ENCODE results near the gene REEP6. TPM values are rescaled to one million over a fixed set of nuclear protein-coding genes. Genes with fewer than 3 reads are reported as not detected.

The REEP6 gene
- total and polyA plus RNA-seq, 2 of the 8 experiments (the other 6 are each of a cell fraction or from before 2014, with no cell fraction given), result 12.6 to 20.7 TPM

DNA sequence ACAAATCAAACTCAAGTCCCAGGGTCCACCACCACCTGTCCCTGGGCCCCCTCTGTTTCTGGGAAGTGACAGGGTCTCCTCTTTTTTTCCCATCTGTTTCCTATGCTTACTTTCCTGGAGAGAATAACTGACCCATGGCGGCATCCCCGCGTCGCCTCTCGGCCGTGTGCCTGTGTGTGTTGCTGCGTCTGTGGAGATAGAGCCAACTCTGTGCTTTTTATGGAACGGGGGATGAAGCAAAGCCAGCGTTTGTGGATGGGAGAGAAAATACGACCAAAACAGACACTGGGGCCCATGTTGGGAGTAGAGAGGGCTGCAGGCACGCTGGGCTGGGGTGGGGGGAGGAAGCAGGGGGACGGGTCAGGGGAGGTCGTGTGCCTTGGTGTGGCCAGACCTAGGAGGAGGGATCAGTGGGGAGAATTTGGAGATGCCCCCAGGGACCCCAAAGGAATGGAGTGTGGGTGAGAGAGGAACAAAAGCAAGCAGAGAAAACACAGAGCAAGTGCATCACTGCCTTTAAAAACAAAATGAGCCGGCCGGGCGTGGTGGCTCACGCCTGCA lies 49.5 kb downstream of the REEP6 start (continued):
- TF ChIP-seq CEBPB (IDR thresholded peaks at IDR 0.05; ENCODE audit: low read depth, low read length) (no peak), SP1 (IDR thresholded peaks at IDR 0.05; ENCODE audit: low read depth, low read length) (no peak), BRCA1 (IDR thresholded peaks at IDR 0.05; ENCODE audit: low read depth, low read length) (no peak), CHD2 (IDR thresholded peaks at IDR 0.05; ENCODE audit: low read length) (no peak)

Other genes with a start within 250 kb of the REEP6 start
- gene ATP5F1D, start 249.4 kb upstream of the REEP6 start, total RNA-seq (2021; fragmentation: NEBNext Ultra II Directional; extraction: Animal tissue kit (Norgen Biotek cat#: 25700)), result 174 and 182 TPM in 2 replicates
- gene ATP5F1D, start 249.4 kb upstream of the REEP6 start, polyA plus RNA-seq (2011; rRNA removed), result 249 and 338 TPM in 2 replicates
- 159 and 166 TPM in 2 replicates for gene MIDN, start 242.6 kb upstream of the REEP6 start, total RNA-seq (2021; fragmentation: NEBNext Ultra II Directional; extraction: Animal tissue kit (Norgen Biotek cat#: 25700))
- gene MIDN, start 242.6 kb upstream of the REEP6 start, polyA plus RNA-seq (2011; rRNA removed), result 39.8 and 86.0 TPM in 2 replicates
- 175 TPM in 2 replicates for gene CIRBP, start 221.8 kb upstream of the REEP6 start, total RNA-seq (2021; fragmentation: NEBNext Ultra II Directional; extraction: Animal tissue kit (Norgen Biotek cat#: 25700))
- gene CIRBP, start 221.8 kb upstream of the REEP6 start, polyA plus RNA-seq (2011; rRNA removed), result 199 and 331 TPM in 2 replicates
- gene FAM174C, start 215.7 kb upstream of the REEP6 start, total RNA-seq (2021; fragmentation: NEBNext Ultra II Directional; extraction: Animal tissue kit (Norgen Biotek cat#: 25700)), result 44.5 and 54.6 TPM in 2 replicates
- 125 and 159 TPM in 2 replicates for gene FAM174C, start 215.7 kb upstream of the REEP6 start, polyA plus RNA-seq (2011; rRNA removed)
- 7.0 and 10.3 TPM in 2 replicates for gene EFNA2, start 205.3 kb upstream of the REEP6 start, total RNA-seq (2021; fragmentation: NEBNext Ultra II Directional; extraction: Animal tissue kit (Norgen Biotek cat#: 25700))
- 4.0 and 10.1 TPM in 2 replicates for gene EFNA2, start 205.3 kb upstream of the REEP6 start, polyA plus RNA-seq (2011; rRNA removed)
- gene NDUFS7, start 107.3 kb upstream of the REEP6 start, total RNA-seq (2021; fragmentation: NEBNext Ultra II Directional; extraction: Animal tissue kit (Norgen Biotek cat#: 25700)), result 78.1 and 92.7 TPM in 2 replicates
- gene NDUFS7, start 107.3 kb upstream of the REEP6 start, polyA plus RNA-seq (2011; rRNA removed), result 309 and 372 TPM in 2 replicates
- gene GAMT, start 89.6 kb upstream of the REEP6 start, total RNA-seq (2021; fragmentation: NEBNext Ultra II Directional; extraction: Animal tissue kit (Norgen Biotek cat#: 25700)), result 17.2 TPM in 2 replicates
- 35.6 and 45.3 TPM in 2 replicates for gene GAMT, start 89.6 kb upstream of the REEP6 start, polyA plus RNA-seq (2011; rRNA removed)
- gene DAZAP1, start 83.6 kb upstream of the REEP6 start, total RNA-seq (2021; fragmentation: NEBNext Ultra II Directional; extraction: Animal tissue kit (Norgen Biotek cat#: 25700)), result 341 and 343 TPM in 2 replicates
- gene DAZAP1, start 83.6 kb upstream of the REEP6 start, polyA plus RNA-seq (2011; rRNA removed), result 79.6 and 139 TPM in 2 replicates
- gene RPS15, start 52.8 kb upstream of the REEP6 start, total RNA-seq (2021; fragmentation: NEBNext Ultra II Directional; extraction: Animal tissue kit (Norgen Biotek cat#: 25700)), result 1,562 and 1,589 TPM in 2 replicates
- 3,890 and 4,770 TPM in 2 replicates for gene RPS15, start 52.8 kb upstream of the REEP6 start, polyA plus RNA-seq (2011; rRNA removed)
- 3.7 and 4.1 TPM in 2 replicates for gene APC2, start 41.1 kb upstream of the REEP6 start, total RNA-seq (2021; fragmentation: NEBNext Ultra II Directional; extraction: Animal tissue kit (Norgen Biotek cat#: 25700))
- gene APC2, start 41.1 kb upstream of the REEP6 start, polyA plus RNA-seq (2011; rRNA removed), result 1.3 and 3.3 TPM in 2 replicates
- gene C19orf25, start 12.0 kb upstream of the REEP6 start, total RNA-seq (2021; fragmentation: NEBNext Ultra II Directional; extraction: Animal tissue kit (Norgen Biotek cat#: 25700)), result 41.3 and 41.4 TPM in 2 replicates
- 67.4 and 92.2 TPM in 2 replicates for gene C19orf25, start 12.0 kb upstream of the REEP6 start, polyA plus RNA-seq (2011; rRNA removed)
- 9.7 and 9.8 TPM in 2 replicates for gene PCSK4, start 831 bp upstream of the REEP6 start, total RNA-seq (2021; fragmentation: NEBNext Ultra II Directional; extraction: Animal tissue kit (Norgen Biotek cat#: 25700))
- 10.7 and 18.3 TPM in 2 replicates for gene PCSK4, start 831 bp upstream of the REEP6 start, polyA plus RNA-seq (2011; rRNA removed)
- 0.99 and 1.4 TPM in 2 replicates for gene ADAMTSL5, start 21.8 kb downstream of the REEP6 start, total RNA-seq (2021; fragmentation: NEBNext Ultra II Directional; extraction: Animal tissue kit (Norgen Biotek cat#: 25700))
- 0.82 and 2.6 TPM in 2 replicates for gene ADAMTSL5, start 21.8 kb downstream of the REEP6 start, polyA plus RNA-seq (2011; rRNA removed)
- gene PLK5, start 32.9 kb downstream of the REEP6 start, total RNA-seq (2021; fragmentation: NEBNext Ultra II Directional; extraction: Animal tissue kit (Norgen Biotek cat#: 25700)), result 0.43 and 1.2 TPM in 2 replicates
- 0.45 and 0.82 TPM in 2 replicates for gene PLK5, start 32.9 kb downstream of the REEP6 start, polyA plus RNA-seq (2011; rRNA removed)
- 78.8 and 83.4 TPM in 2 replicates for gene MEX3D, start 77.1 kb downstream of the REEP6 start, total RNA-seq (2021; fragmentation: NEBNext Ultra II Directional; extraction: Animal tissue kit (Norgen Biotek cat#: 25700))
- gene MEX3D, start 77.1 kb downstream of the REEP6 start, polyA plus RNA-seq (2011; rRNA removed), result 20.8 and 32.1 TPM in 2 replicates
- gene MBD3, start 101.7 kb downstream of the REEP6 start, total RNA-seq (2021; fragmentation: NEBNext Ultra II Directional; extraction: Animal tissue kit (Norgen Biotek cat#: 25700)), result 110 and 115 TPM in 2 replicates
- 88.2 and 113 TPM in 2 replicates for gene MBD3, start 101.7 kb downstream of the REEP6 start, polyA plus RNA-seq (2011; rRNA removed)
- gene UQCR11, start 114.3 kb downstream of the REEP6 start, total RNA-seq (2021; fragmentation: NEBNext Ultra II Directional; extraction: Animal tissue kit (Norgen Biotek cat#: 25700)), result 162 and 179 TPM in 2 replicates
- gene UQCR11, start 114.3 kb downstream of the REEP6 start, polyA plus RNA-seq (2011; rRNA removed), result 171 and 209 TPM in 2 replicates
- gene TCF3, start 161.4 kb downstream of the REEP6 start, total RNA-seq (2021; fragmentation: NEBNext Ultra II Directional; extraction: Animal tissue kit (Norgen Biotek cat#: 25700)), result 340 and 348 TPM in 2 replicates
- gene TCF3, start 161.4 kb downstream of the REEP6 start, polyA plus RNA-seq (2011; rRNA removed), result 241 and 471 TPM in 2 replicates

Measured in H1 (cell line).